Neural cell (in vitro differentiated cells): Measurements from ENCODE around the gene GPR143. TPM values are rescaled to one million over a fixed set of nuclear protein-coding genes. Genes with fewer than 3 reads are reported as not detected.

Experiments used
- H2AFZ ChIP-seq: fragments of 200-600, 300-800 bp; sonication (generic), shearing (Covaris generic); 2 replicates; pipeline ENCODE4 v1.6.0; 2014; ENCODE audit warnings: low read depth, mild to moderate bottlenecking, antibody characterized with exemption, low read length, moderate library complexity
- H3F3A ChIP-seq: fragments of 200-600 bp; shearing (Covaris generic); 2 replicates; pipeline ENCODE4 v1.6.1; 2016; ENCODE audit warnings: mild to moderate bottlenecking, moderate library complexity, mixed read lengths, antibody characterized with exemption, low read length; ENCODE audit not compliant: insufficient read depth, poor library complexity, severe bottlenecking
- H3K27ac ChIP-seq: fragments of 200-600, 300-800 bp; sonication (generic), shearing (Covaris generic); 2 replicates; pipeline ENCODE4 v1.5.1; 2014; ENCODE audit warnings: mild to moderate bottlenecking, low read length, moderate library complexity
- H3K27me3 ChIP-seq: fragments of 300-800, 200-600 bp; sonication (generic), shearing (Covaris generic); 2 replicates; pipeline ENCODE4 v1.6.0; 2014; ENCODE audit warnings: mild to moderate bottlenecking, low read depth, low read length, moderate library complexity; ENCODE audit not compliant: insufficient read depth
- H3K36me3 ChIP-seq: fragments of 300-800, 200-600 bp; sonication (generic), shearing (Covaris generic); 2 replicates; pipeline ENCODE4 v1.5.1; 2014; ENCODE audit warnings: mild to moderate bottlenecking, antibody characterized with exemption, low read length, moderate library complexity; ENCODE audit not compliant: insufficient read depth
- H3K4me2 ChIP-seq: fragments of 300-800, 200-600 bp; sonication (generic), shearing (Covaris generic); 2 replicates; pipeline ENCODE4 v1.6.0; 2014; ENCODE audit warnings: mild to moderate bottlenecking, low read length
- H3K4me3 ChIP-seq: fragments of 300-800, 200-600 bp; sonication (generic), shearing (Covaris generic); 2 replicates; pipeline ENCODE4 v1.5.1; 2014; ENCODE audit warnings: mild to moderate bottlenecking, low read length, moderate library complexity
- H3K79me2 ChIP-seq: fragments of 200-600 bp; shearing (Covaris generic); replicated peaks from 2 replicates; pipeline ENCODE4 v1.6.0; 2014; ENCODE audit warnings: mild to moderate bottlenecking, low read length, moderate library complexity; ENCODE audit not compliant: insufficient read depth
- H3K9ac ChIP-seq: fragments of 300-800, 200-600 bp; sonication (generic), shearing (Covaris generic); 2 replicates; pipeline ENCODE4 v1.6.1; 2016; ENCODE audit warnings: mild to moderate bottlenecking, low read length, mixed read lengths
- H3K9me2 ChIP-seq: fragments of 200-600 bp; shearing (Covaris generic); 2 replicates; pipeline ENCODE4 v1.6.1; 2016; ENCODE audit warnings: mild to moderate bottlenecking, low read length, mixed read lengths; ENCODE audit not compliant: insufficient read depth
- H3K9me3 ChIP-seq: fragments of 200-600, 300-800 bp; sonication (generic), shearing (Covaris generic); 2 replicates; pipeline ENCODE4 v1.6.1; 2016; ENCODE audit warnings: mild to moderate bottlenecking, mixed run types, low read length, moderate library complexity, mixed read lengths
- H4K20me1 ChIP-seq: fragments of 200-600 bp; shearing (Covaris generic); 2 replicates; pipeline ENCODE4 v1.6.1; 2016; ENCODE audit warnings: mild to moderate bottlenecking, mixed run types; ENCODE audit not compliant: insufficient read depth
- EP300 ChIP-seq: fragments of 450-650 bp; conservative IDR thresholded peaks from 2 replicates; pipeline ENCODE4 v1.6.1; 2014; ENCODE audit warnings: antibody characterized with exemption, mild to moderate bottlenecking, moderate library complexity; ENCODE audit not compliant: poor library complexity, severe bottlenecking
- EZH2 ChIP-seq: fragments of 200-600, 300-800 bp; shearing (Covaris generic), sonication (generic); IDR thresholded peaks from 2 replicates; pipeline ENCODE4 v1.6.1; 2014; ENCODE audit warnings: antibody characterized with exemption, low read length, borderline replicate concordance, mild to moderate bottlenecking; ENCODE audit not compliant: insufficient read depth, poor library complexity, severe bottlenecking
- MXI1 ChIP-seq: fragments of 450-650 bp; conservative IDR thresholded peaks from 2 replicates; pipeline ENCODE4 v1.6.1; 2014; ENCODE audit warnings: antibody characterized with exemption, mild to moderate bottlenecking; ENCODE audit not compliant: poor library complexity, severe bottlenecking
- POLR2AphosphoS5 ChIP-seq: IDR thresholded peaks from 2 replicates; pipeline ENCODE4 v1.6.1; 2012
- RAD21 ChIP-seq: fragments of 450-650 bp; conservative IDR thresholded peaks from 2 replicates; pipeline ENCODE4 v1.6.1; 2014; ENCODE audit warnings: antibody characterized with exemption, mild to moderate bottlenecking, moderate library complexity
- SMC3 ChIP-seq: fragments of 450-650 bp; conservative IDR thresholded peaks from 2 replicates; pipeline ENCODE4 v1.6.1; 2014; ENCODE audit warnings: antibody characterized with exemption, mild to moderate bottlenecking, moderate library complexity; ENCODE audit not compliant: poor library complexity
- TAF1 ChIP-seq: IDR thresholded peaks from 2 replicates; pipeline ENCODE4 v1.6.1; 2012; ENCODE audit warnings: low read depth
- polyA plus RNA-seq: library from polyadenylated mRNA; depleted of rRNA; stranded (reverse); fragments of >200 nt; gene quantifications from 2 replicates; pipeline ENCODE4 v1.2.3, GENCODE V29; 2014
- TF ChIP-seq, protein P1 (sequence below): fragments of 450-650 bp; IDR thresholded peaks from 2 replicates; pipeline ENCODE4 v1.5.1; 2014; ENCODE audit warnings: antibody characterized with exemption, mild to moderate bottlenecking, moderate library complexity; ENCODE audit not compliant: poor library complexity, severe bottlenecking
- TF ChIP-seq, protein P2 (sequence below): IDR thresholded peaks from 2 replicates; pipeline ENCODE4 v1.6.1; 2012; ENCODE audit warnings: borderline replicate concordance

GPR143 gene
- polyA plus RNA-seq, 1 donor from 2014 or later: 5.5 TPM

DNA sequence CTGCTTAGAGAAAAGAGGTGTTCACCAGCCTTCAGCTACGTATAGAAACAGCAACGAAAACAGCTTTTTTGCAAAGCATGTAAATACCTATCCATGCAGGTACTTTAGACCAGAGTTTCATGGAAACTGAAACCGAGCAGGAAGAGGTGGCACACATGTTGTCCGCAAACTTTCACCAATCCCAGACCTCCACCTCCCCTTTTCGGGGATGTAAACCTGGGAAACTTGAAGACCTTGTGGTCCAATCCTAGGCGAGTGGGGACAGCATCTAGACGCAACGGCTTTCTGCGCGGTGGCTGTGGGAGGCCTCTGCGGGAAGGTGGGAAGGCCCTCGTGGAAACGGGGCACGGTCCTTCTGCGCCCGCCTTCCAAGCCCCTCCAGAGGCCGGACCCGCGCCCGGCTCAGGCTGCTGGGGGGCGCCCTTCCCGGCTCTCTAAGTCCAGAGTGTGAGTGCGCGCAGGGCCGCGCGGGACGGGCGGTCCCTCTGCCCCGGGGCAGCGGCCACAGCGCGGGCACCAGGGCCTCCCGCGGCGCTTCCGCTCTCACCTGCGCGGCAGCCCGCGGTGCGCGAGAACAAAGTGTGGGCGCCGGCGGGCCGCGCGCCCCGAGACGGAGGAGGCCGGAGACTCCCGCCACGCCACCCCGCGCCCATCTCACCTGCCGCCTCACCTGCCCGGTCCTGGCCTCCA is 19.8 kb upstream of the GPR143 start:
- no peak overlapping the region for H2AFZ ChIP-seq
- H3K4me3 ChIP-seq: peak overlapping the region; percentile 66
- no peaks in the 10 kb centered on the region for H3K9me3 ChIP-seq
- no peaks in the 10 kb centered on the region for H3K9me2 ChIP-seq
- H3K79me2 ChIP-seq: no peaks in the 10 kb centered on the region
- H3K36me3 ChIP-seq: no peaks in the 10 kb centered on the region
- H3K4me2 ChIP-seq: no peak overlapping the region
- peak overlapping the region; percentile 50 for H3K9ac ChIP-seq
- H3K27ac ChIP-seq: no peak overlapping the region
- H3K27me3 ChIP-seq: no peaks in the 10 kb centered on the region
- TF ChIP-seq, protein P1, sequence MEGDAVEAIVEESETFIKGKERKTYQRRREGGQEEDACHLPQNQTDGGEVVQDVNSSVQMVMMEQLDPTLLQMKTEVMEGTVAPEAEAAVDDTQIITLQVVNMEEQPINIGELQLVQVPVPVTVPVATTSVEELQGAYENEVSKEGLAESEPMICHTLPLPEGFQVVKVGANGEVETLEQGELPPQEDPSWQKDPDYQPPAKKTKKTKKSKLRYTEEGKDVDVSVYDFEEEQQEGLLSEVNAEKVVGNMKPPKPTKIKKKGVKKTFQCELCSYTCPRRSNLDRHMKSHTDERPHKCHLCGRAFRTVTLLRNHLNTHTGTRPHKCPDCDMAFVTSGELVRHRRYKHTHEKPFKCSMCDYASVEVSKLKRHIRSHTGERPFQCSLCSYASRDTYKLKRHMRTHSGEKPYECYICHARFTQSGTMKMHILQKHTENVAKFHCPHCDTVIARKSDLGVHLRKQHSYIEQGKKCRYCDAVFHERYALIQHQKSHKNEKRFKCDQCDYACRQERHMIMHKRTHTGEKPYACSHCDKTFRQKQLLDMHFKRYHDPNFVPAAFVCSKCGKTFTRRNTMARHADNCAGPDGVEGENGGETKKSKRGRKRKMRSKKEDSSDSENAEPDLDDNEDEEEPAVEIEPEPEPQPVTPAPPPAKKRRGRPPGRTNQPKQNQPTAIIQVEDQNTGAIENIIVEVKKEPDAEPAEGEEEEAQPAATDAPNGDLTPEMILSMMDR: peak; percentile 18
- TF ChIP-seq POLR2AphosphoS5: no peak
- no peaks in the 10 kb centered on the region for H3F3A ChIP-seq
- no peaks in the 10 kb centered on the region for H4K20me1 ChIP-seq

DNA sequence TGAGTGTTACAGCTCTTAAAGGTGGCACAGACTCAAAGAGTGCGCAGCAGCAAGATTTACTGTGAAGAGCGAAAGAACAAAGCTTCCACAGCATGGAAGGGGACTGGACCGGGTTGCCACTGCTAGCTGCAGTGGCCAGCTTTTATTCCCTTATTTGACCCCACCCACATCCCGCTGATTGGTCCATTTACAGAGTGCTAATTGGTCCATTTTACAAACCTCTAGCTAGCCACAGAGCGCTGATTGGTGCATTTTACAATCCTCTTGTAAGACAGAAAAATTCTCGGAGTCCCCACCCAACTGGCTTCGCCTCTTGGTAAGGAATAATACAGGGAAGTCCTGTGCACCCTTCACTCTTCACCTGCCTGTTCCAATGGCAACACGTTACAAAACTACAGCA is 18.7 kb upstream of the GPR143 start:
- Histone ChIP-seq H3K9me2 (no peaks in the 10 kb centered on the region), H3K9ac (no peak overlapping the region), H3K9me3 (no peaks in the 10 kb centered on the region), H3K4me3 (no peak overlapping the region), H4K20me1 (no peaks in the 10 kb centered on the region), H3K79me2 (no peaks in the 10 kb centered on the region), H2AFZ (no peak overlapping the region), H3K4me2 (no peak overlapping the region), H3K27ac (no peak overlapping the region), H3F3A (no peaks in the 10 kb centered on the region), H3K27me3 (no peaks in the 10 kb centered on the region), H3K36me3 (no peaks in the 10 kb centered on the region)
- TF ChIP-seq EZH2 (no peak), TAF1 (no peak)
- TF ChIP-seq, protein P2, sequence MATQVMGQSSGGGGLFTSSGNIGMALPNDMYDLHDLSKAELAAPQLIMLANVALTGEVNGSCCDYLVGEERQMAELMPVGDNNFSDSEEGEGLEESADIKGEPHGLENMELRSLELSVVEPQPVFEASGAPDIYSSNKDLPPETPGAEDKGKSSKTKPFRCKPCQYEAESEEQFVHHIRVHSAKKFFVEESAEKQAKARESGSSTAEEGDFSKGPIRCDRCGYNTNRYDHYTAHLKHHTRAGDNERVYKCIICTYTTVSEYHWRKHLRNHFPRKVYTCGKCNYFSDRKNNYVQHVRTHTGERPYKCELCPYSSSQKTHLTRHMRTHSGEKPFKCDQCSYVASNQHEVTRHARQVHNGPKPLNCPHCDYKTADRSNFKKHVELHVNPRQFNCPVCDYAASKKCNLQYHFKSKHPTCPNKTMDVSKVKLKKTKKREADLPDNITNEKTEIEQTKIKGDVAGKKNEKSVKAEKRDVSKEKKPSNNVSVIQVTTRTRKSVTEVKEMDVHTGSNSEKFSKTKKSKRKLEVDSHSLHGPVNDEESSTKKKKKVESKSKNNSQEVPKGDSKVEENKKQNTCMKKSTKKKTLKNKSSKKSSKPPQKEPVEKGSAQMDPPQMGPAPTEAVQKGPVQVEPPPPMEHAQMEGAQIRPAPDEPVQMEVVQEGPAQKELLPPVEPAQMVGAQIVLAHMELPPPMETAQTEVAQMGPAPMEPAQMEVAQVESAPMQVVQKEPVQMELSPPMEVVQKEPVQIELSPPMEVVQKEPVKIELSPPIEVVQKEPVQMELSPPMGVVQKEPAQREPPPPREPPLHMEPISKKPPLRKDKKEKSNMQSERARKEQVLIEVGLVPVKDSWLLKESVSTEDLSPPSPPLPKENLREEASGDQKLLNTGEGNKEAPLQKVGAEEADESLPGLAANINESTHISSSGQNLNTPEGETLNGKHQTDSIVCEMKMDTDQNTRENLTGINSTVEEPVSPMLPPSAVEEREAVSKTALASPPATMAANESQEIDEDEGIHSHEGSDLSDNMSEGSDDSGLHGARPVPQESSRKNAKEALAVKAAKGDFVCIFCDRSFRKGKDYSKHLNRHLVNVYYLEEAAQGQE: no peak

DNA sequence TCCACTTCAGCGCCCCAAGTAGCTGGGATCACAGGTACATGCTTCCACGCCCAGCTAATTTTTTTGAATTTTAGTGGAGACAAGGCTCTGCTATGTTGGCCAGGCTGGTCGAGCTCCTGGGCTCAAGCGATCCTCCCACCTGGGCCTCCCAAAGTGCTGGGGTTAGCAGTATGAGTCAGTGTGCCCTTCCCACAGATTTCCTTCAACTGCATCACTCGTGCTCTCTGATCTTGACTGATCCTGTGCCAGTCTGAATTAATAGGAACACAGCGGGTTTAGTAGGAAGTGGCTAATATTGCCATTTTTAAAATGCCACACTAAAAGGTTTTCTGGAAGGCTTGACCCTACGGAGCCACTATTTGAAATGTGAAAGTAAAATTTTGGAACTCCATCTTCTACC is 16.3 kb upstream of the GPR143 start:
- TF ChIP-seq SMC3: no peak
- TF ChIP-seq MXI1: no peak
- TF ChIP-seq, protein P1: no peak
- no peak for TF ChIP-seq EZH2
- TF ChIP-seq, protein P2: no peak
- TF ChIP-seq POLR2AphosphoS5: no peak
- TF ChIP-seq RAD21: no peak
- no peak for TF ChIP-seq EP300
- no peak for TF ChIP-seq TAF1
- Histone ChIP-seq H3K79me2 (no peaks in the 10 kb centered on the region), H3K4me2 (no peak overlapping the region), H3K4me3 (no peak overlapping the region), H3K27ac (no peak overlapping the region), H3K27me3 (no peaks in the 10 kb centered on the region), H3K9me2 (no peaks in the 10 kb centered on the region), H4K20me1 (no peaks in the 10 kb centered on the region), H2AFZ (no peak overlapping the region), H3K9me3 (no peaks in the 10 kb centered on the region), H3K9ac (no peak overlapping the region), H3K36me3 (no peaks in the 10 kb centered on the region), H3F3A (no peaks in the 10 kb centered on the region)
